Embryonic facial prominence (tissue), 1 donor: ENCODE measurements around the gene SENP7.
"Not testable (repeated sequence)": the region's sequence is repeated elsewhere in the genome, so short reads cannot be mapped to it uniquely, and the experiment has no call there.

ENCODE experiments used
- DNase-seq: peaks from one replicate; pipeline ENCODE4 v3.0.0-alpha.2; 2016; ENCODE audit errors: extremely low spot score

Gene SENP7

GRCh38 chr3:101521211-101521701, 8.2 kb upstream of the SENP7 start:
- no peak for DNase-seq

- no peak for DNase-seq
Observed at GRCh38 chr3:101519685-101520365, 6.8 kb upstream of the SENP7 start.

DNA sequence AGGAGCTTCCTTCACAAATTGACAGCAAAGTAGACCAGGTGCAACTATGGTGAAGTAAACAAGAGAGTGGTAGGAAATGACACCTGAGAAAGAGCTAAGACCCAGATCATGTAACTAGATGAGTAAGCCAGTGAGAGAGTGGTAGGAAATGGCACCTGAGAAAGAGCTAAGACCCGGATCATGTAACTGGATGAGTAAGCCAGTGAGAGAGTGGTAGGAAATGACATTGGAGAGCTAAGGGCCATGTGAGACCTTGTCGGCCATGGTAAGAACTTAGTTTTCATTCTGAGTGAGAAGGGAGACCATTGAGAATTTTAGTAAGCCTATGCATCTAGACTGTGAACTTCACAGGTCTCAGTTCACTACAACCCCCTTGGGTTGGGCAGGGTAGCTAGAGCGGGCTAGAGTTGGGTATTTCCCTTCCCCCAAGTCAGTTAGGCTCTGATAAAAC, 5.4 kb upstream of the SENP7 start:
- no peak for DNase-seq

DNA sequence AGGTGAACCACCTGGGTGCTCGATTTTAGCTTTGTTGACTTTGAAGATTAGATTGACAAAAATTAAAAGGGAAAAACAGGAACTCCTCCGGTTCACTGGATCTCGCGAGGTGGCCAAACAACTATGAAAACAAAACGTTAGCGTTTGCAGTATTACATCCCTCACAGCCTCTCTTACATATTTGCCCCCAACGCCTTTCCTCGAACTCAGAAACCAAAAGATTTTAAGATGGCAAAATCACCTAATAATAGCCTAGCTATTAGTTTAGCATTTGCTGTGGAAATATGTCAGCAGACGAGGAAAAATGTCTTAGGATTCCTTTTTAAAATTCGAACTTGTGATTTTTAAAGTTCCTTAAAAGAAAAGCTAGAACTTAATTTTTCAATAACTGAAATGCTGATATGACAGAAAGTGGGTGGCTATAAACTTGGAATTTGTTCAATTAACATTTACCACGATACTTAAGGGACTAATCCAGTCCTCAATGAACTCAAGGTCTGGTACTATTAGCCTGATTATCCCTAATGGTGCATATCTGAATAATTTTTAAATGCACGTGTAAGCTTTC, 491 bp upstream of the SENP7 start:
- no peak for DNase-seq

- DNase-seq = no peak
Observed at GRCh38 chr3:101512396-101512645, 691 bp downstream of the SENP7 start.

- DNase-seq = no peak
Observed at GRCh38 chr3:101509811-101510210, 3.2 kb downstream of the SENP7 start.

GRCh38 chr3:101509281-101509680, 3.7 kb downstream of the SENP7 start:
- DNase-seq = no peak

GRCh38 chr3:101501783-101502182, 11.2 kb downstream of the SENP7 start:
- no peak for DNase-seq

DNA sequence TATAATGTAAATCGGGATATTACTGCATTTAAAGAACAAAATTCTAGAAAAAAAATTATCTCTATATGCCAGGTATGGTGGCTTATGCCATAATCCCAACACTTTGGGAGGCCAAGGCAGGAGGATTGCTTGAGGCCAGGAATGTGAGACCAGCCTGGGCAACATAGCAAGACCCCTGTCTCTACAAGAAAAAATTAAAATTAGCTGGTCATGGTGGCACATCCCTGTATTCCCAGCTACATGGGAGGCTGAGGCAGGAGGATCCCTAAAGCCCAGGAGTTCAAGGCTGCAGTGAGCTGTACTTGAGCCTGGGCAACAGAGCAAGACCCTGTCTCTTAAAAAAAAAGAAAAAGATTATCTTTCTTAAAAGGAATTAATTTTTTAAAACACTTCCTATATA, 12.8 kb downstream of the SENP7 start:
- no peak for DNase-seq

- DNase-seq = no peak
Observed at GRCh38 chr3:101497803-101498202, 15.2 kb downstream of the SENP7 start.

DNA sequence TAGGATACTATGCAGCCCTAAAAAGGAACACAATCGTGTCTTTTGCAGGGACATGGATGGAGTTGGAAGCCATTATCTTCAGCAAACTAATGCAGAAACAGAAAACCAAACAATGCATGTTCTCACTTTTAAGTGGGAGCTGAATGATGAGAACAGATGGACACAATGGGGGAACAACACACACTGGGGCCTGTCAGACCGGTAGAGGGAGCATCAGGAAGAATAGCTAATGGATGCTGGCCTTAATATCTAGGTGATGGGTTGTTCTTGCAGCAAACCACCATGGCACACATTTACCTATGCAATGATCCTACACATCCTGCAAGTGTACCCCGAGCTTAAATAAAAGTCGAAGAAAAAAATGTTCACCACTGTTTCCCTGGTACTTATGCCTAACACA, 17.5 kb downstream of the SENP7 start:
- no peak for DNase-seq

GRCh38 chr3:101484805-101485620, 28.0 kb downstream of the SENP7 start:
- no peak for DNase-seq

GRCh38 chr3:101478980-101479379, 34.0 kb downstream of the SENP7 start:
- DNase-seq = no peak

GRCh38 chr3:101474841-101475552, 38.0 kb downstream of the SENP7 start:
- not testable (repeated sequence) for DNase-seq

DNA sequence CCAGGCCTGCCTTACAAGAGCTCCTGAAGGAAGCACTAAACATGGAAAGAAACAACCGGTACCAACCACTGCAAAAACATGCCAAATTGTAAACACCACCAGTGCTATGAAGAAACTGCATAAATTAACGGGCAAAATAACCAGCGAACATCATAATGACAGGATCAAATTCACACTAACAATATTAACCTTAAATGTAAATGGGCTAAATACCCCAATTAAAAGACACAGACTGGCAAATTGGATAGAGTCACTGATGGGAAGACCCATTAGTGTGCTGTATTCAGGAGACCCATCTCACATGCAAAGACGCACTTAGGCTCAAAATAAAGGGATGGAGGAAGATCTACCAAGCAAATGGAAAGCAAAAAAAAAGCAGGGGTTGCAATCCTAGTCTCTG, 44.3 kb downstream of the SENP7 start:
- not testable (repeated sequence) for DNase-seq

DNA sequence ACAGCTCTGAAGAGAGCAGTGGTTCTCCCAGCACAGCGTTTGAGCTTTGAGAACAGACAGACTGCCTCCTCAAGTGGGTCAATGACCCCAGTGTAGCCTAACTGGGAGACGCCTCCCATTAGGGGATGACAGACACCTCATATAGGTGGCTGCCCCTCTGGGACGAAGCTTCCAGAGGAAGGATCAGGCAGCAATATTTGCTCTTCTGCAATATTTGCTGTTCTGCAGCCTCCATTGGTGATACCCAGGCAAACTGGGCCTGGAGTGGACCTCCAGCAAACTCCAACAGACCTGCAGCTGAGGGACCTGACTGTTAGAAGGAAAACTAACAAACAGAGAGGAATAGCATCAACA, 45.7 kb downstream of the SENP7 start:
- DNase-seq = not testable (repeated sequence)

DNA sequence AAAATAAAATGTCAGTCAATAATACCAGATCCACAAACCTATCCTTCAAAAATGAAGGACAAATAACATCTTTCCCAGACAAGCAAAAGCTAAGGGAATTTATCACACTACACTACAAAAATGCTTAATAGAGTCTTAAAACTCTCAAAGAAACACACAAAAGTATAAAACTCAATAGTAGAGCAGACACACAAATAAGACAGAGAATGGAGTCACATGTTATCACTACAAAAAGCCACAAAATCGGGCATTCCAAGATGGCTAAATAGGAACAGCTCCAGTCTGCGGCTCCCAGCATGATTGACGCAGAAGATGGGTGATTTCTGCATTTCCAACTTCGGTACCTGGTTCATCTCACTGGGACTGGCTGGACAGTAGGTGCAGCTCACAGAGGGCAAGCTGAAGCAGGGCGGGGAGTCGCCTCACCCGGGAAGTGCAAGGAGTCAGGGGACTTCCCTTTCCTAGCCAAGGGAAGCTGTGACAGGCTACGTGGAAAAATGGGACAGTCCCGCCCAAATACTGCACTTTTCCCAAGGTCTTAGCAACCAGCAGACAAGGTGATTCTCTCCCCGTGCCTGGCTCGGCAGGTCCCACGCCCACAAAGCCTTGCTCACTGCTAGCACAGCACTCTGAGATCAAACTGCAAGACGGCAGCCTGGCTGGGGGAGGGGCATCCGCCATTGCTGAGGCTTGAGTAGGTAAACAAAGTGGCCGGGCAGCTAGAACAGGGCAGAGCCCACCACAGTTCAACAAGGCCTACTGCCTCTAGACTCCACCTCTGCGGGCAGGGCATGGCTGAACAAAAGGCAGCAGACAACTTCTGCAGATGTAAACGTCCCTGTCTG, 46.3 kb downstream of the SENP7 start:
- DNase-seq = no peak

DNA sequence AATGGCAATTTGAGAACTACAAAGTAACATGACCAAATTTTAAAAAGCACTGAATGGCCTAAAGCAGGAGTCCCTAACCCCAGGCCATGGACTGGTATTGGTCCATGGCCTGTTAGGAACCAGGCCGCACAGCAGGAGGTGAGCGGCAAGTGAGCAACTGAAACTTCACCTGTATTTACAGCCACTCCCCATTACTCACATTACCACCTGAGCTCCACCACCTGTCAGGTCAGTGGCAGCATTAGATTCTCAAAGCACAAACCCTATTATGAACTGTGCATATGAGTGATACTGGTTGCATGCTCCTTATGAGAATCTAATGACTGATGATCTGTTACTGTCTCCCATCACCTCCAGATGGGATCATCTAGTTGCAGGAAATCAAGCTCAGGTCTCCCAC, 48.8 kb downstream of the SENP7 start:
- DNase-seq = no peak

GRCh38 chr3:101461451-101461850, 51.6 kb downstream of the SENP7 start:
- DNase-seq = no peak

DNA sequence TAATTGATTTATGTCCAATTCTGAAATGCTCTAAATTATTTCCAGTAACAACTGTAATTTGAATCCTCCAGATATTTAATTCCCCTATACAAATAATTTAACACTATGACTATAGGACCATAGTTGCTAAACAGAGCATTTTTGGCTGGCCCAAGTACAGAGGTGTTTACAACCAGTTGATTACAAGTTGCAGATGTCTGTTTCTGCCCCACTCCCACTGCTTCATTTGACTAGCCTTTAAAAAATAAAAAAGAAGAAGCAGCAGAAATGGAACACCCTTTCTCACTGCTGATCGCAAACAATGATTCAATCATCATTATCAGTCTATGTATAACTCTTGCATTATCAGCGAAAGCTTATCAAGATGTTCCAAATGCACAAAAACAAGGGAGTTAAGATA, 54.6 kb downstream of the SENP7 start:
- DNase-seq = no peak

GRCh38 chr3:101454629-101455028, 58.4 kb downstream of the SENP7 start:
- DNase-seq = no peak

DNA sequence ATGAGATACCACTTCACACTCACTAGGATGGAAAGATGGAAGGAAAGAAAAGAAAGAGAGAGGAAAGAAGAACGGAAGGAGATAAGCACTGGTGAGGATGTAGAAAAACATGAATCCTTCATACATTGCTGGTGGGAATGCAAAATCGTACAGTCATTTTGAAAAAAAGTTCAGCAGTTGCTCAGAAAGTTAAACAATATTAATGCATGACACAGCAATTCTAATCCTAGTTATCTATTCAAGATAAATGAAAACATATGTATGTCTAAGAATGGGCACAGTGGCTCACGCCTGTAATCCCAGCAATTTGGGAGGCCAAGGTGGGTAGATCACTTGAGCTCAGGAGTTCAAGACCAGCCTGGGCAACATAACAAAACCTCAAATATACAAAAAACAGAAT, 59.1 kb downstream of the SENP7 start:
- DNase-seq = no peak
